ENCODE results near the gene PAM16.

PAM16 gene

GRCh38 chr16:4323845-4324488, 27.2 kb downstream of the PAM16 start:
- intact Hi-C loops (cut with DNase I) = loop anchor here (10.0 kb wide), 1 partner anchor 339 kb away; no protein-coding TSS in a partner anchor
- no peak for DNase-seq

GRCh38 chr16:4323071-4323844, 27.9 kb downstream of the PAM16 start:
- DNase-seq = peak in 4 of 10 donors; percentile 41 to 93 (median 52)
- intact Hi-C loops (cut with DNase I) = loop anchor here (10.0 kb wide), 1 partner anchor 338 kb away; no protein-coding TSS in a partner anchor

GRCh38 chr16:4322121-4323052, 28.7 kb downstream of the PAM16 start:
- peak in 1 of 10 donors; percentile 85 for DNase-seq
- intact Hi-C loops (cut with DNase I) = loop anchor here (10.0 kb wide), 1 partner anchor 338 kb away; no protein-coding TSS in a partner anchor

GRCh38 chr16:4321286-4322120, 29.6 kb downstream of the PAM16 start:
- intact Hi-C loops (cut with DNase I) = loop anchor here (10.0 kb wide), 1 partner anchor 337 kb away; no protein-coding TSS in a partner anchor
- peak in 1 of 10 donors; percentile 76 for DNase-seq

GRCh38 chr16:4320571-4321137, 30.5 kb downstream of the PAM16 start:
- DNase-seq = no peak
- intact Hi-C loops (cut with DNase I) = loop anchor here (10.0 kb wide), 1 partner anchor 336 kb away; no protein-coding TSS in a partner anchor

- DNase-seq = peak in 1 of 10 donors; percentile 88
- intact Hi-C loops (cut with DNase I) = loop anchor here (10.0 kb wide), 1 partner anchor 335 kb away; no protein-coding TSS in a partner anchor
Observed at GRCh38 chr16:4319454-4320421, 31.4 kb downstream of the PAM16 start.

GRCh38 chr16:4318967-4319366, 32.2 kb downstream of the PAM16 start:
- DNase-seq = no peak
- intact Hi-C loops (cut with DNase I) = no loop called here

- intact Hi-C loops (cut with DNase I) = no loop called here
- no peak for DNase-seq
Observed at GRCh38 chr16:4318451-4318910, 32.6 kb downstream of the PAM16 start.

GRCh38 chr16:4317532-4318450, 33.3 kb downstream of the PAM16 start:
- intact Hi-C loops (cut with DNase I) = no loop called here
- peak in 1 of 10 donors; percentile 84 for DNase-seq

GRCh38 chr16:4316864-4317531, 34.1 kb downstream of the PAM16 start:
- DNase-seq = peak in 4 of 10 donors; percentile 55 to 91 (median 75)
- intact Hi-C loops (cut with DNase I) = no loop called here

GRCh38 chr16:4316108-4316863, 34.8 kb downstream of the PAM16 start:
- peak in 1 of 10 donors; percentile 85 for DNase-seq
- intact Hi-C loops (cut with DNase I) = no loop called here

GRCh38 chr16:4315186-4316107, 35.7 kb downstream of the PAM16 start, which contains the start of gene GLIS2:
TSS of gene GLIS2 (plus strand) at chr16:4316067. CDS start at chr16:4332281, 16,214 bp downstream.
- intact Hi-C loops (cut with DNase I) = no loop called here
- DNase-seq = peak in 1 of 10 donors; percentile 92

GRCh38 chr16:4314532-4315185, 36.5 kb downstream of the PAM16 start:
- DNase-seq = peak in 2 of 10 donors; percentile 85
- intact Hi-C loops (cut with DNase I) = no loop called here

All from posterior cingulate gyrus (tissue), 11 donors.